HG03442 (cell line): Measurements from ENCODE around the gene FZD10.

Source experiments
- ATAC-seq: cut with Tn5 transposase; IDR thresholded peaks from one replicate; pipeline ENCODE4 v1.9.1; 2021; ENCODE audit warnings: mild to moderate bottlenecking, moderate library complexity; ENCODE audit not compliant: unreplicated experiment

The FZD10 gene

GRCh38 chr12:130162267-130162666, at the start of gene FZD10:
Gene FZD10 (plus strand): TSS chr12:130162464. CDS start chr12:130162943, 479 bp downstream.
- no peak for ATAC-seq

- no peak for ATAC-seq
These were observed 47.3 kb upstream of the FZD10 start for GRCh38 chr12:130114952-130115351.

GRCh38 chr12:130115646-130116045, 46.6 kb upstream of the FZD10 start:
- no peak for ATAC-seq

- ATAC-seq, result no peak
These were observed 45.5 kb upstream of the FZD10 start for GRCh38 chr12:130116791-130117190.

- ATAC-seq, result no peak
These were observed 45.0 kb upstream of the FZD10 start for GRCh38 chr12:130117233-130117632.

GRCh38 chr12:130117701-130118100, 44.6 kb upstream of the FZD10 start:
- ATAC-seq, result no peak

GRCh38 chr12:130118181-130118580, 44.1 kb upstream of the FZD10 start:
- no peak for ATAC-seq

GRCh38 chr12:130119241-130119861, 42.9 kb upstream of the FZD10 start:
- ATAC-seq, result no peak

GRCh38 chr12:130120012-130120805, 42.1 kb upstream of the FZD10 start:
- ATAC-seq, result no peak

GRCh38 chr12:130121226-130122000, 40.9 kb upstream of the FZD10 start:
- no peak for ATAC-seq

- ATAC-seq, result no peak
These were observed 39.9 kb upstream of the FZD10 start for GRCh38 chr12:130122356-130122755.

GRCh38 chr12:130124106-130124505, 38.2 kb upstream of the FZD10 start:
- no peak for ATAC-seq

- ATAC-seq, result no peak
These were observed 37.5 kb upstream of the FZD10 start for GRCh38 chr12:130124605-130125244.

GRCh38 chr12:130126023-130126432, 36.2 kb upstream of the FZD10 start:
- no peak for ATAC-seq

GRCh38 chr12:130127532-130127911, 34.7 kb upstream of the FZD10 start:
- no peak for ATAC-seq

- ATAC-seq, result no peak
These were observed 34.1 kb upstream of the FZD10 start for GRCh38 chr12:130127912-130128789.

- no peak for ATAC-seq
These were observed 33.2 kb upstream of the FZD10 start for GRCh38 chr12:130128790-130129735.

- ATAC-seq, result no peak
These were observed 31.9 kb upstream of the FZD10 start for GRCh38 chr12:130130346-130130745.

GRCh38 chr12:130131025-130131424, 31.2 kb upstream of the FZD10 start:
- no peak for ATAC-seq
